Endothelial cell of umbilical vein (primary cell): ENCODE measurements around the gene LAMC1. TPM values are rescaled to one million over a fixed set of nuclear protein-coding genes. Genes with fewer than 3 reads are reported as not detected.
A peak's percentile ranks its signal among the peaks of the same experiment; 100 is the strongest.

ENCODE experiments used
- BruUV-seq: library from RNA; stranded (reverse); fragments of 400-500 nt; replicated peaks from 2 replicates; lab custom pipeline; 2021; lab: Mats Ljungman, UMichigan
- CTCF ChIA-PET: fragments of 300-600, 350-600 bp; sonication (Branson Sonifier 250); formaldehyde crosslinking; loops from one replicate; lab custom pipeline; 2021; ENCODE audit warnings: antibody characterized with exemption, inconsistent platforms; lab: Charles Lee
- POLR2A ChIA-PET: fragments of 300-600, 350-600 bp; sonication (Branson Sonifier 250); formaldehyde crosslinking; loops from one replicate; lab custom pipeline; 2021; ENCODE audit warnings: antibody characterized with exemption, inconsistent platforms; lab: Charles Lee
- DNase-seq: peaks from one replicate; pipeline ENCODE4 v3.0.0-alpha.2; 2011; ENCODE audit warnings: low read depth, low spot score
- FAIRE-seq: peaks from 2 replicates; lab custom pipeline; 2011; peaks lifted over from hg19 to GRCh38; lab: Jason Lieb, UNC
- H2AFZ ChIP-seq: 2 replicates; pipeline ENCODE4 v1.6.0; 2012; ENCODE audit warnings: low read depth, low read length, control low read depth, inconsistent platforms
- H3K27ac ChIP-seq: 2 replicates; pipeline ENCODE4 v1.5.1; 2011; ENCODE audit warnings: low read depth, mild to moderate bottlenecking, control low read depth, low read length, moderate library complexity; ENCODE audit not compliant: insufficient read depth
- H3K27me3 ChIP-seq, 2 experiments: 2 replicates each; pipeline versions ENCODE4 v1.6.0 to v1.6.1; 2011; ENCODE audit warnings: low read length in 2 of 2, mixed read lengths in 1 of 2; ENCODE audit not compliant: control insufficient read depth in 2 of 2, insufficient read depth in 2 of 2
- H3K36me3 ChIP-seq, 2 experiments: 2 replicates in 1 of 2; 3 replicates in 1 of 2; pipeline ENCODE4 v1.5.1; 2011; ENCODE audit warnings: low read length in 2 of 2, mild to moderate bottlenecking in 1 of 2, moderate library complexity in 1 of 2; ENCODE audit not compliant: control insufficient read depth in 2 of 2, insufficient read depth in 2 of 2; ENCODE audit errors: extremely low read depth in 1 of 2
- H3K4me1 ChIP-seq: 3 replicates; pipeline ENCODE4 v1.5.1; 2011; ENCODE audit warnings: mild to moderate bottlenecking, low read length; ENCODE audit not compliant: control insufficient read depth, insufficient read depth; ENCODE audit errors: extremely low read depth
- H3K4me2 ChIP-seq: 2 replicates; pipeline ENCODE4 v1.6.1; 2011; ENCODE audit warnings: low read length, control low read depth, mixed read lengths; ENCODE audit not compliant: insufficient read depth
- H3K4me3 ChIP-seq, 3 experiments: fragments of 200-600 bp in 1 of 3; sonication (generic), shearing (Covaris generic) in 1 of 3; replicated peaks in 1 of 3; 2 replicates each; pipeline ENCODE4 v1.5.1; 2011 to 2016; ENCODE audit warnings: control low read depth in 3 of 3, low read length in 3 of 3, mild to moderate bottlenecking in 2 of 3, inconsistent platforms in 1 of 3, low read depth in 1 of 3, moderate library complexity in 1 of 3; ENCODE audit not compliant: insufficient read depth in 1 of 3
- H3K79me2 ChIP-seq: 2 replicates; pipeline ENCODE4 v1.6.0; 2012; ENCODE audit warnings: low read length, inconsistent platforms; ENCODE audit not compliant: control insufficient read depth, insufficient read depth
- H3K9ac ChIP-seq: replicated peaks from 2 replicates; pipeline ENCODE3; 2011; ENCODE audit warnings: low read length, control low read depth; ENCODE audit not compliant: insufficient read depth; ENCODE audit errors: extremely low read depth
- H3K9me1 ChIP-seq: replicated peaks from 3 replicates; pipeline ENCODE4 v1.6.0; 2011; ENCODE audit warnings: mild to moderate bottlenecking, low read length; ENCODE audit not compliant: control insufficient read depth, insufficient read depth; ENCODE audit errors: extremely low read depth
- H3K9me3 ChIP-seq: replicated peaks from 2 replicates; pipeline ENCODE4 v1.5.1; 2012; ENCODE audit warnings: low read length, inconsistent platforms; ENCODE audit not compliant: control insufficient read depth, insufficient read depth
- H4K20me1 ChIP-seq: replicated peaks from 2 replicates; pipeline ENCODE3; 2011; ENCODE audit warnings: mild to moderate bottlenecking, low read length; ENCODE audit not compliant: control insufficient read depth, insufficient read depth; ENCODE audit errors: extremely low read depth
- CTCF ChIP-seq, 2 donors: IDR thresholded peaks; 1 replicate in 1 of 2; 2 replicates in 1 of 2; pipeline ENCODE4 v1.5.1; 2011; ENCODE audit warnings: low read length in 2 of 2, mild to moderate bottlenecking in 2 of 2, moderate library complexity in 2 of 2, control low read depth in 1 of 2, inconsistent platforms in 1 of 2, low read depth in 1 of 2; ENCODE audit not compliant: insufficient read depth in 1 of 2; ENCODE audit errors: extremely low read depth in 1 of 2
- EZH2 ChIP-seq: IDR thresholded peaks from 2 replicates; pipeline ENCODE4 v1.6.1; 2012; ENCODE audit warnings: borderline replicate concordance, low read depth, mild to moderate bottlenecking, moderate library complexity, low read length, inconsistent platforms; ENCODE audit not compliant: severe bottlenecking
- FOS ChIP-seq: IDR thresholded peaks from 2 replicates; pipeline ENCODE4 v1.6.1; 2011; ENCODE audit warnings: mild to moderate bottlenecking, low read length, moderate library complexity, borderline replicate concordance; ENCODE audit not compliant: insufficient read depth
- GATA2 ChIP-seq: IDR thresholded peaks from 2 replicates; pipeline ENCODE4 v1.7.0; 2011; ENCODE audit warnings: low read depth, mild to moderate bottlenecking, moderate library complexity, mixed read lengths, low read length; ENCODE audit not compliant: insufficient read length, insufficient read depth
- JUN ChIP-seq: IDR thresholded peaks from 2 replicates; pipeline ENCODE4 v1.6.1; 2011; ENCODE audit warnings: borderline replicate concordance, low read depth; ENCODE audit not compliant: insufficient read length, insufficient read depth
- MAX ChIP-seq: IDR thresholded peaks from 2 replicates; pipeline ENCODE4 v1.6.1; 2011; ENCODE audit not compliant: insufficient read depth, insufficient read length
- MYC ChIP-seq: IDR thresholded peaks from one replicate; pipeline ENCODE4 v1.6.1; 2011; ENCODE audit warnings: mild to moderate bottlenecking, low read depth, low read length
- POLR2A ChIP-seq: IDR thresholded peaks from 2 replicates; pipeline ENCODE4 v1.6.1; 2012; ENCODE audit warnings: low read depth, mild to moderate bottlenecking, control low read depth, low read length
- POLR2AphosphoS5 ChIP-seq: IDR thresholded peaks from 2 replicates; pipeline ENCODE4 v1.6.1; 2012; ENCODE audit warnings: low read depth, mild to moderate bottlenecking, control low read depth, low read length, moderate library complexity; ENCODE audit not compliant: insufficient read depth
- dilution Hi-C: fragments of 300-500 bp; cut with MboI; formaldehyde crosslinking; loops from one replicate; pipeline ENCODE4 v1.15.0; 2019; ENCODE audit warnings: low sequenced_read_pairs; ENCODE audit not compliant: extremely low pct_ligation_motif_present
- intact Hi-C: fragments of 100-400 bp; cut with micrococcal nuclease; formaldehyde crosslinking; loops from one replicate; pipeline ENCODE4 v1.10.0; 2022
- polyA plus RNA-seq, 4 experiments: library from polyadenylated mRNA; depleted of rRNA in 3 of 4; stranded (reverse) in 3 of 4; unstranded in 1 of 4; fragments of >200 nt; gene quantifications; 2 replicates each; pipeline versions ENCODE4 v1.2.1 to v1.2.3, GENCODE V29; 2011 to 2012; ENCODE audit warnings: missing spikeins in 1 of 4
- total RNA-seq: library from RNA; stranded (reverse); gene quantifications from 2 replicates; pipeline ENCODE4 v1.2.3, GENCODE V29; 2021

LAMC1 gene
- total and polyA plus RNA-seq, 2 donors (not counting 3 experiments of a cell fraction or from before 2014, with no cell fraction given) = 92.5 to 216 TPM

GRCh38 chr1:183024317-183025009, 1.2 kb downstream of the LAMC1 start:
- intact Hi-C loops = loop anchor here (1.0 to 5.0 kb wide), 5 partner anchors 36 to 448 kb away; partner anchors contain the start of gene SMG7
- H4K20me1 ChIP-seq = no peaks in the 10 kb centered on the region

More at GRCh38 chr1:183024317-183025009, 1.2 kb downstream of the LAMC1 start:
- Histone ChIP-seq H3K9me3 (no peaks in the 10 kb centered on the region), H3K4me2 (peak overlapping the region; percentile 99), H3K27me3 (no peaks in the 10 kb centered on the region), H3K4me3 (peak overlapping the region; percentile 71 to 96 (median 96)), H3K4me1 (peaks cover 44% of the 10 kb centered on the region), H3K9me1 (no peaks in the 10 kb centered on the region), H2AFZ (no peak overlapping the region), H3K27ac (peak overlapping the region; percentile 68), H3K79me2 (peaks cover 61% of the 10 kb centered on the region), H3K36me3 (peaks cover 0 to 3% of the 10 kb centered on the region in 2 experiments), H3K9ac (peak overlapping the region; percentile 85)
- POLR2A ChIA-PET = no interaction called here
- FAIRE-seq (no peak), DNase-seq (peak; percentile 59)
- TF ChIP-seq MYC (no peak), GATA2 (no peak), POLR2AphosphoS5 (no peak), CTCF (IDR thresholded peaks at IDR 0.05; ENCODE audit: extremely low read depth in 1 of 2, insufficient read depth in 1 of 2, low read depth in 1 of 2, low read length in 2 of 2) (no peak), EZH2 (no peak), JUN (no peak), FOS (no peak), MAX (no peak), POLR2A (no peak)
- TSS peak; percentile 21 for BruUV-seq
- CTCF ChIA-PET = interaction anchor here (0.9 to 6.0 kb wide), 8 partner anchors 47 to 294 kb away, joined by 3 to 49 read pairs (median 4); no protein-coding TSS in a partner anchor
- dilution Hi-C loops = no loop called here
